ENCODE results near the gene PRDM15.

The PRDM15 gene

GRCh38 chr21:41877901-41878830 lies 978 bp downstream of the PRDM15 start:
- TF ChIP-seq REST (IDR thresholded peaks at IDR 0.05; ENCODE audit: low read depth) (no peak), ZBTB7A (IDR thresholded peaks at IDR 0.05; ENCODE audit: low read depth) (peak; percentile 97), USF1 (IDR thresholded peaks at IDR 0.05) (peak; percentile 44; the same call in 1 of the 2 replicates), TCF12 (IDR thresholded peaks at IDR 0.05; ENCODE audit: low read depth) (no peak), EGR1 (IDR thresholded peaks at IDR 0.05) (no peak), MAX (IDR thresholded peaks at IDR 0.05) (peak; percentile 72; the same call in 1 of the 2 replicates), CREB1 (IDR thresholded peaks at IDR 0.05; ENCODE audit: low read depth) (no peak), TEAD4 (IDR thresholded peaks at IDR 0.05) (no peak), EP300 (IDR thresholded peaks at IDR 0.05; ENCODE audit: borderline replicate concordance) (no peak), TAF1 (IDR thresholded peaks at IDR 0.05; ENCODE audit: low read depth) (no peak), CEBPB (IDR thresholded peaks at IDR 0.05) (no peak), FOXM1 (IDR thresholded peaks at IDR 0.05; ENCODE audit: borderline replicate concordance, low read depth) (no peak), YY1 (IDR thresholded peaks at IDR 0.05; ENCODE audit: low read depth) (no peak), RAD21 (IDR thresholded peaks at IDR 0.05; ENCODE audit: low read depth) (no peak), NFIC (IDR thresholded peaks at IDR 0.05) (no peak)

- no peak for TF ChIP-seq TEAD4 (IDR thresholded peaks at IDR 0.05)
- no peak for TF ChIP-seq EGR1 (IDR thresholded peaks at IDR 0.05)
- no peak for TF ChIP-seq USF1 (IDR thresholded peaks at IDR 0.05)
- no peak for TF ChIP-seq FOXM1 (IDR thresholded peaks at IDR 0.05; ENCODE audit: borderline replicate concordance, low read depth)
- no peak for TF ChIP-seq NFIC (IDR thresholded peaks at IDR 0.05)
- TF ChIP-seq CREB1 (IDR thresholded peaks at IDR 0.05; ENCODE audit: low read depth): no peak
- no peak for TF ChIP-seq YY1 (IDR thresholded peaks at IDR 0.05; ENCODE audit: low read depth)
- TF ChIP-seq CEBPB (IDR thresholded peaks at IDR 0.05): no peak
- no peak for TF ChIP-seq RAD21 (IDR thresholded peaks at IDR 0.05; ENCODE audit: low read depth)
- TF ChIP-seq TAF1 (IDR thresholded peaks at IDR 0.05; ENCODE audit: low read depth): no peak
- no peak for TF ChIP-seq ZBTB7A (IDR thresholded peaks at IDR 0.05; ENCODE audit: low read depth)
- no peak for TF ChIP-seq MAX (IDR thresholded peaks at IDR 0.05)
- TF ChIP-seq EP300 (IDR thresholded peaks at IDR 0.05; ENCODE audit: borderline replicate concordance): no peak
- TF ChIP-seq TCF12 (IDR thresholded peaks at IDR 0.05; ENCODE audit: low read depth): no peak
These were observed 2.1 kb downstream of the PRDM15 start for GRCh38 chr21:41876928-41877652.

- TF ChIP-seq CREB1 (IDR thresholded peaks at IDR 0.05; ENCODE audit: low read depth) (no peak), RAD21 (IDR thresholded peaks at IDR 0.05; ENCODE audit: low read depth) (no peak), FOXM1 (IDR thresholded peaks at IDR 0.05; ENCODE audit: borderline replicate concordance, low read depth) (no peak), TCF12 (IDR thresholded peaks at IDR 0.05; ENCODE audit: low read depth) (no peak), ZBTB7A (IDR thresholded peaks at IDR 0.05; ENCODE audit: low read depth) (no peak), REST (IDR thresholded peaks at IDR 0.05; ENCODE audit: low read depth) (no peak), NFIC (IDR thresholded peaks at IDR 0.05) (no peak), CEBPB (IDR thresholded peaks at IDR 0.05) (no peak), TEAD4 (IDR thresholded peaks at IDR 0.05) (no peak), EP300 (IDR thresholded peaks at IDR 0.05; ENCODE audit: borderline replicate concordance) (no peak), EGR1 (IDR thresholded peaks at IDR 0.05) (no peak)
These were observed 2.7 kb downstream of the PRDM15 start for GRCh38 chr21:41876396-41876795.

GRCh38 chr21:41875086-41875485 lies 4.1 kb downstream of the PRDM15 start:
- no peak for TF ChIP-seq CEBPB (IDR thresholded peaks at IDR 0.05)
- no peak for TF ChIP-seq REST (IDR thresholded peaks at IDR 0.05; ENCODE audit: low read depth)

Data from Ishikawa (cell line).